IMR-90 (cell line): ENCODE data around the gene STEAP4. TPM values are rescaled to one million over a fixed set of nuclear protein-coding genes. Genes with fewer than 3 reads are reported as not detected.

Source experiments
- ATAC-seq: fragments of 200-7000 bp; cut with Tn5 transposase; 2 replicates; pipeline ENCODE4 v1.9.1; 2020; ENCODE audit warnings: low read depth, mild to moderate bottlenecking, moderate library complexity
- BruUV-seq: library from RNA; stranded (reverse); fragments of 400-500 nt; replicated peaks from 2 replicates; lab custom pipeline; 2021; lab: Mats Ljungman, UMichigan
- CTCF ChIA-PET: fragments of 300-600 bp; formaldehyde crosslinking; extraction: SDS; loops from one replicate; lab custom pipeline; 2021; ENCODE audit warnings: antibody characterized with exemption; lab: Yijun Ruan, JAX
- POLR2A ChIA-PET: fragments of 300-600 bp; sonication (Branson Sonifier 250); formaldehyde crosslinking; loops from one replicate; lab custom pipeline; 2022; ENCODE audit warnings: antibody characterized with exemption; ENCODE audit not compliant: unreplicated experiment; lab: Charles Lee
- DNase-seq: peaks from one replicate; pipeline ENCODE4 v3.0.0; 2013
- H2AFZ ChIP-seq: replicated peaks from 2 replicates; pipeline ENCODE3; 2013; ENCODE audit warnings: low read length, mild to moderate bottlenecking; ENCODE audit not compliant: poor library complexity
- H2AK5ac ChIP-seq: 2 replicates; pipeline ENCODE4 v1.6.1; 2013; ENCODE audit warnings: low read depth, low read length, inconsistent platforms
- H2AK9ac ChIP-seq: replicated peaks from 2 replicates; pipeline ENCODE3; 2013; ENCODE audit warnings: mild to moderate bottlenecking, low read depth, low read length, moderate library complexity; ENCODE audit not compliant: poor library complexity
- H2BK120ac ChIP-seq: 2 replicates; pipeline ENCODE4 v1.6.1; 2013; ENCODE audit warnings: low read depth, low read length, inconsistent platforms
- H2BK15ac ChIP-seq: 3 replicates; pipeline ENCODE4 v1.6.1; 2013; ENCODE audit warnings: low read depth, low read length, inconsistent platforms
- H2BK20ac ChIP-seq: 2 replicates; pipeline ENCODE4 v1.6.1; 2013; ENCODE audit warnings: low read depth, mild to moderate bottlenecking, inconsistent platforms, low read length, moderate library complexity
- H2BK5ac ChIP-seq: 2 replicates; pipeline ENCODE4 v1.6.1; 2013; ENCODE audit warnings: mild to moderate bottlenecking, low read depth, low read length, inconsistent platforms; ENCODE audit not compliant: poor library complexity, severe bottlenecking
- H3K14ac ChIP-seq: replicated peaks from 2 replicates; pipeline ENCODE4 v1.6.1; 2013; ENCODE audit warnings: low read depth, low read length, inconsistent platforms
- H3K18ac ChIP-seq: 2 replicates; pipeline ENCODE4 v1.6.1; 2013; ENCODE audit warnings: low read depth, low read length, control low read depth
- H3K23ac ChIP-seq: 2 replicates; pipeline ENCODE4 v1.6.1; 2013; ENCODE audit warnings: low read depth, low read length, inconsistent platforms
- H3K27ac ChIP-seq: 2 replicates; pipeline ENCODE4 v1.5.1; 2013; ENCODE audit warnings: mild to moderate bottlenecking, control low read depth, low read length; ENCODE audit not compliant: insufficient read depth
- H3K27me3 ChIP-seq: 2 replicates; pipeline ENCODE4 v1.6.1; 2013; ENCODE audit warnings: low read length; ENCODE audit not compliant: control insufficient read depth, insufficient read depth
- H3K36me3 ChIP-seq: 2 replicates; pipeline ENCODE4 v1.6.1; 2013; ENCODE audit warnings: low read length, mixed read lengths; ENCODE audit not compliant: control insufficient read depth, insufficient read depth
- H3K4ac ChIP-seq: 2 replicates; pipeline ENCODE4 v1.6.1; 2013; ENCODE audit warnings: low read depth, low read length, inconsistent platforms
- H3K4me1 ChIP-seq: 2 replicates; pipeline ENCODE4 v1.6.1; 2013; ENCODE audit warnings: low read length, mixed read lengths; ENCODE audit not compliant: control insufficient read depth, insufficient read depth
- H3K4me2 ChIP-seq: 2 replicates; pipeline ENCODE4 v1.6.1; 2013; ENCODE audit warnings: low read depth, mild to moderate bottlenecking, control low read depth, low read length, moderate library complexity
- H3K4me3 ChIP-seq: 2 replicates; pipeline ENCODE4 v1.5.1; 2013; ENCODE audit warnings: low read depth, mild to moderate bottlenecking, control low read depth, low read length, moderate library complexity; ENCODE audit not compliant: insufficient read depth
- H3K56ac ChIP-seq: 2 replicates; pipeline ENCODE4 v1.6.1; 2013; ENCODE audit warnings: low read length, inconsistent platforms; ENCODE audit not compliant: insufficient read depth; ENCODE audit errors: extremely low read depth
- H3K79me1 ChIP-seq, 2 experiments: 2 replicates each; pipeline ENCODE4 v1.6.1; 2013; ENCODE audit warnings: low read length in 2 of 2, inconsistent platforms in 1 of 2, low read depth in 1 of 2
- H3K9ac ChIP-seq: 2 replicates; pipeline ENCODE4 v1.6.1; 2013; ENCODE audit warnings: low read depth, low read length, control low read depth
- H3K9me1 ChIP-seq: 2 replicates; pipeline ENCODE4 v1.6.1; 2013; ENCODE audit warnings: low read length, inconsistent platforms; ENCODE audit not compliant: insufficient read depth
- H3K9me3 ChIP-seq: 2 replicates; pipeline ENCODE4 v1.6.1; 2013; ENCODE audit warnings: low read length; ENCODE audit not compliant: control insufficient read depth, insufficient read depth
- H4K20me1 ChIP-seq: 2 replicates; pipeline ENCODE4 v1.6.1; 2013; ENCODE audit warnings: low read length, inconsistent platforms; ENCODE audit not compliant: insufficient read depth
- H4K5ac ChIP-seq: 2 replicates; pipeline ENCODE4 v1.6.1; 2013; ENCODE audit warnings: mild to moderate bottlenecking, low read depth, low read length, control low read depth
- H4K8ac ChIP-seq, 2 experiments: 2 replicates each; pipeline ENCODE4 v1.6.1; 2013; ENCODE audit warnings: low read depth in 2 of 2, low read length in 2 of 2, control low read depth in 1 of 2, inconsistent platforms in 1 of 2
- H4K91ac ChIP-seq: 2 replicates; pipeline ENCODE4 v1.6.1; 2013; ENCODE audit warnings: low read depth, low read length, inconsistent platforms; ENCODE audit not compliant: insufficient read depth
- CEBPB ChIP-seq: IDR thresholded peaks from 2 replicates; pipeline ENCODE4 v1.6.1; 2012; ENCODE audit warnings: low read depth, low read length, improper control_type of control experiment
- CHD1 ChIP-seq: IDR thresholded peaks from 2 replicates; pipeline ENCODE4 v1.6.1; 2012; ENCODE audit warnings: low read depth, low read length, improper control_type of control experiment
- ELK1 ChIP-seq: fragments of 150-350 bp; IDR thresholded peaks from 2 replicates; pipeline ENCODE4 v1.6.1; 2016; ENCODE audit warnings: low read depth, mild to moderate bottlenecking, low read length, moderate library complexity, borderline replicate concordance
- NFE2L2 ChIP-seq: fragments of 150-350 bp; IDR thresholded peaks from 2 replicates; pipeline ENCODE4 v1.6.1; 2016; ENCODE audit warnings: low read depth, mild to moderate bottlenecking, low read length
- SMC3 ChIP-seq: fragments of 150-350 bp; IDR thresholded peaks from 2 replicates; pipeline ENCODE4 v1.6.1; 2016; ENCODE audit warnings: low read depth, mild to moderate bottlenecking, antibody characterized with exemption, low read length, moderate library complexity
- WGBS, 2 experiments: methylation state at CpG; one replicate each; pipeline versions ENCODE4 v1.1.5 to v1.1.7; 2013; ENCODE audit warnings: missing lambda C conversion rate in 2 of 2; ENCODE audit not compliant: insufficient read length in 1 of 2; ENCODE audit errors: extremely low coverage in 2 of 2; 5-methylcytosine and 5-hydroxymethylcytosine counted together
- dilution Hi-C: fragments of 300-500 bp; cut with HindIII; formaldehyde crosslinking; loops from one replicate; pipeline ENCODE4 v1.14.3; 2018; ENCODE audit warnings: low sequenced_read_pairs; ENCODE audit not compliant: unreplicated experiment
- in situ Hi-C: fragments of 300-500 bp; cut with MboI; formaldehyde crosslinking; loops from 3 replicates; pipeline ENCODE4 v1.14.3; 2019; ENCODE audit warnings: low sequenced_read_pairs, inconsistent platforms, mixed read lengths
- intact Hi-C: fragments of 100-400 bp; cut with micrococcal nuclease; formaldehyde crosslinking; loops from 2 replicates; pipeline ENCODE4 v1.10.0; 2022
- polyA plus RNA-seq, 3 experiments: library from polyadenylated mRNA; depleted of rRNA; stranded (reverse); fragments of >200 nt; gene quantifications; 2 replicates each; pipeline ENCODE4 v1.2.3, GENCODE V29; 2012; ENCODE audit warnings: low replicate concordance in 1 of 3
- total RNA-seq: library from RNA; depleted of rRNA; stranded (reverse); fragments of >200 nt; gene quantifications from 2 replicates; pipeline ENCODE4 v1.2.3, GENCODE V29; 2012

The STEAP4 gene
- total and polyA plus RNA-seq, 2 of the 4 experiments (the other 2 are of a cell fraction): not detected

GRCh38 chr7:88226201-88226600 lies 80.5 kb downstream of the STEAP4 start:
- no peak overlapping the region for H4K8ac ChIP-seq
- no TSS peak for BruUV-seq
- no peak overlapping the region for H4K91ac ChIP-seq
- no peak for DNase-seq
- in situ Hi-C loops (no loop called here), intact Hi-C loops (no loop called here), dilution Hi-C loops (no loop called here)
- H4K20me1 ChIP-seq: no peaks in the 10 kb centered on the region
- H2AFZ ChIP-seq: no peak overlapping the region
- H2AK5ac ChIP-seq: no peak overlapping the region
- H3K23ac ChIP-seq: no peak overlapping the region
- no peak overlapping the region for H2AK9ac ChIP-seq
- no peaks in the 10 kb centered on the region for H3K27me3 ChIP-seq
- no peaks in the 10 kb centered on the region for H3K9me1 ChIP-seq
- no peak for TF ChIP-seq SMC3
- TF ChIP-seq ELK1: no peak
- no peak for TF ChIP-seq CEBPB
- no peak for TF ChIP-seq CHD1
- no peak for TF ChIP-seq NFE2L2
- no peak overlapping the region for H2BK20ac ChIP-seq
- no peaks in the 10 kb centered on the region for H3K79me1 ChIP-seq
- no peak overlapping the region for H2BK5ac ChIP-seq
- no peak overlapping the region for H3K27ac ChIP-seq
- ChIA-PET POLR2A (no interaction called here), CTCF (no interaction called here)
- no peak overlapping the region for H4K5ac ChIP-seq
- no peak overlapping the region for H3K9ac ChIP-seq
- no peak overlapping the region for H2BK15ac ChIP-seq
- H3K4me3 ChIP-seq: no peak overlapping the region
- H2BK120ac ChIP-seq: no peak overlapping the region
- H3K4ac ChIP-seq: no peak overlapping the region
- 60% methylated on average over 1 of the region's 4 CpGs; no CpG with 5 or more reads in 1 of the 2 experiments for WGBS, 2 experiments
- H3K36me3 ChIP-seq: no peaks in the 10 kb centered on the region
- no peak overlapping the region for H3K14ac ChIP-seq
- ATAC-seq: no peak
- H3K9me3 ChIP-seq: no peaks in the 10 kb centered on the region
- no peak overlapping the region for H3K56ac ChIP-seq
- no peak overlapping the region for H3K18ac ChIP-seq
- no peak overlapping the region for H3K4me2 ChIP-seq
- H3K4me1 ChIP-seq: no peaks in the 10 kb centered on the region
